K562 (cell line): Measurements from ENCODE around the gene TJP3. TPM values are rescaled to one million over a fixed set of nuclear protein-coding genes. Genes with fewer than 3 reads are reported as not detected.

ENCODE experiments used
- CCNT2 ChIP-seq: IDR thresholded peaks from 2 replicates; pipeline ENCODE4 v1.6.1; 2011; ENCODE audit warnings: borderline replicate concordance, low read depth, mild to moderate bottlenecking, moderate library complexity, mixed read lengths, low read length; ENCODE audit not compliant: insufficient read length; ENCODE audit errors: extremely low read depth
- CEBPZ ChIP-seq: fragments of 150-350 bp; IDR thresholded peaks from 2 replicates; pipeline ENCODE4 v1.6.1; 2014; ENCODE audit warnings: low read depth, mild to moderate bottlenecking, low read length, borderline replicate concordance
- IRF9 ChIP-seq: fragments of 450-650 bp; IDR thresholded peaks from 2 replicates; pipeline ENCODE4 v1.6.1; 2016; ENCODE audit warnings: missing biosample characterization, missing genetic modification characterization
- SNRNP70 ChIP-seq: fragments of 200-400 bp; formaldehyde crosslinking; optimal IDR thresholded peaks from 2 replicates; pipeline ENCODE3; 2017; ENCODE audit warnings: low read depth, low read length
- VEZF1 ChIP-seq: fragments of 200-800 bp; sonication (Bioruptor generic); IDR thresholded peaks from 2 replicates; pipeline ENCODE4 v1.6.1; 2017; ENCODE audit warnings: missing genetic modification characterization, missing compliant biosample characterization
- polyA plus RNA-seq, 8 experiments: library from polyadenylated mRNA; depleted of rRNA in 4 of 8; stranded (reverse) in 5 of 8; unstranded in 3 of 8; fragments of >200 nt; fragmentation: Nextera tagmentation in 2 of 8; fragmentation: Illumina TruSeq in 1 of 8; extraction: Ambion mirVana in 2 of 8; extraction: Trizol in 1 of 8; gene quantifications; 2 replicates each; pipeline versions ENCODE4 v1.2.1 to v1.2.3, GENCODE V29; 2011 to 2014; ENCODE audit warnings: inconsistent platforms in 1 of 8, missing spikeins in 1 of 8
- total RNA-seq, 7 experiments: library from RNA; depleted of rRNA in 6 of 7; stranded (reverse); fragments of >200 nt in 6 of 7; fragmentation: Illumina TruSeq in 2 of 7; extraction: Trizol in 2 of 7; gene quantifications; 2 replicates each; pipeline versions ENCODE4 v1.2.1 to v1.2.3, GENCODE V29; 2011 to 2021; ENCODE audit warnings: low replicate concordance in 1 of 7

TJP3 gene
- total and polyA plus RNA-seq, 9 of the 15 experiments (the other 6 are each of a cell fraction or from before 2014, with no cell fraction given): 0.11 to 2.4 (median 0.57) TPM; not detected in 1

GRCh38 chr19:3682741-3683404, 25.3 kb upstream of the TJP3 start (continued):
- TF ChIP-seq VEZF1 (CRISPR knock-in tag): peak; percentile 17; the same call in 1 of the 2 replicates
- TF ChIP-seq SNRNP70: no peak
- TF ChIP-seq CEBPZ: no peak
- no peak for TF ChIP-seq IRF9 (tag)
- no peak for TF ChIP-seq CCNT2
